Right lobe of liver (tissue), 6 donors: ENCODE data around the gene NLGN4X. TPM values are rescaled to one million over a fixed set of nuclear protein-coding genes. Genes with fewer than 3 reads are reported as not detected.

Experiments used
- ATAC-seq, 4 donors: fragments of 200-7000 bp; cut with Tn5 transposase; one replicate each; pipeline ENCODE4 v1.9.1; 2020; ENCODE audit warnings: mild to moderate bottlenecking in 4 of 4, moderate library complexity in 4 of 4
- DNase-seq, 3 donors: peaks; one replicate each; pipeline ENCODE4 v3.0.0-alpha.2; 2020
- H3K27ac ChIP-seq, 3 donors: fragments of 200-600 bp; one replicate each; pipeline ENCODE4 v1.8.0; 2022
- H3K27me3 ChIP-seq, 2 donors: fragments of 200-600 bp; one replicate each; pipeline ENCODE4 v1.8.0; 2022
- H3K36me3 ChIP-seq, 4 donors: fragments of 200-600 bp; sonication (generic) in 1 of 4; one replicate each; pipeline versions ENCODE4 v1.5.1 to v1.8.0; 2017 to 2022; ENCODE audit warnings: control low read depth in 1 of 4
- H3K4me1 ChIP-seq, 4 donors: fragments of 200-600 bp; sonication (generic) in 1 of 4; one replicate each; pipeline versions ENCODE4 v1.5.1 to v1.8.0; 2017 to 2022; ENCODE audit warnings: control low read depth in 1 of 4
- H3K4me3 ChIP-seq, 3 donors: fragments of 200-600 bp; one replicate each; pipeline ENCODE4 v1.8.0; 2022
- H3K9me3 ChIP-seq, 4 donors: fragments of 200-600 bp; sonication (generic) in 1 of 4; one replicate each; pipeline versions ENCODE4 v1.5.1 to v1.8.0; 2017 to 2022; ENCODE audit warnings: control low read depth in 1 of 4
- POLR2A ChIP-seq: fragments of 450-650 bp; IDR thresholded peaks from one replicate; pipeline ENCODE4 v1.6.1; 2017; ENCODE audit warnings: antibody characterized with exemption, mild to moderate bottlenecking
- WGBS: methylation state at CpG from one replicate; pipeline ENCODE4 v1.1.6; 2018; ENCODE audit warnings: low coverage, low lambda C conversion rate; ENCODE audit not compliant: insufficient coverage; ENCODE audit errors: missing lambda C conversion rate; 5-methylcytosine and 5-hydroxymethylcytosine counted together
- intact Hi-C, 2 donors: fragments of 100-400 bp; cut with DNase I; formaldehyde crosslinking; loops; one replicate each; pipeline versions ENCODE4 v1.11.2 to v1.14.1; 2022
- total RNA-seq, 6 experiments: library from RNA; depleted of rRNA in 2 of 6; stranded (reverse); fragments of >200 nt in 2 of 6; fragmentation: NEBNext Ultra II Directional in 3 of 6; extraction: Animal tissue kit (Norgen Biotek cat#: 25700) in 3 of 6; gene quantifications; one replicate each; pipeline versions ENCODE4 v1.1.0 to v1.2.4, GENCODE V29; 2016 to 2023
- TF ChIP-seq, protein P1 (sequence below), 4 donors: fragments of 200-600 bp in 3 of 4; fragments of 450-650 bp in 1 of 4; IDR thresholded peaks; one replicate each; pipeline versions ENCODE4 v1.5.1 to v1.8.0; 2016 to 2022; ENCODE audit warnings: antibody characterized with exemption in 4 of 4, mild to moderate bottlenecking in 2 of 4
- donor health status: DM: no; HTN: yes; CAD: no.
- donor health status: DM: no; HTN: no; CAD: no.
- donor health status: DM: no; HTN: no; CAD: no.
- donor health status: DM: no; HTN: yes; CAD: no.
- donor health status: DM: no; HTN: yes; CAD: no.

The NLGN4X gene
- total RNA-seq, 6 experiments from 2014 or later = 0.51 to 1.5 (median 1.1) TPM

DNA sequence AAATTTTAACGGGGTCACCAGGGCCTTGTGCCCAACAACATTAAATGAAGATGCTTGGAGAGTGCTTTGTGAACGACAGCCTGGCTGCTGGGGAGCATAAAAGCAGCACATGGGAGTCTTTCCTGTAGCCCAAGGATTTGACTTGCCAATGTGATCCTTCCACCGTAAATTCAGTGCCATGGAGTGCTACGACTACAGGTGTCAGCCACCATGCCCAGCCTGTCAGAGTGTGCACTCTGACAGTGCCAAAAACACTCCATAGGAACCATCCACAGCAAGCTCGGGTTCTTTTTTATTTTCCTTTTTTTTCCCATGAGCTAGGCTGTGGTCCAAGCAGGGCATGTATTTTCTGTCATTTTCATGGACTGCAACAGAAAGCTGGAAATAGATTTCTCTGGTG is 156.9 kb downstream of the NLGN4X start:
- Histone ChIP-seq H3K4me1 (no peaks in the 10 kb centered on the region), H3K4me3 (no peak overlapping the region), H3K27me3 (no peaks in the 10 kb centered on the region), H3K36me3 (no peaks in the 10 kb centered on the region), H3K9me3 (no peaks in the 10 kb centered on the region), H3K27ac (no peak overlapping the region)
- DNase-seq (no peak), ATAC-seq (no peak)
- 42% methylated on average over 5 of the region's 5 CpGs for WGBS
- TF ChIP-seq, protein P1, sequence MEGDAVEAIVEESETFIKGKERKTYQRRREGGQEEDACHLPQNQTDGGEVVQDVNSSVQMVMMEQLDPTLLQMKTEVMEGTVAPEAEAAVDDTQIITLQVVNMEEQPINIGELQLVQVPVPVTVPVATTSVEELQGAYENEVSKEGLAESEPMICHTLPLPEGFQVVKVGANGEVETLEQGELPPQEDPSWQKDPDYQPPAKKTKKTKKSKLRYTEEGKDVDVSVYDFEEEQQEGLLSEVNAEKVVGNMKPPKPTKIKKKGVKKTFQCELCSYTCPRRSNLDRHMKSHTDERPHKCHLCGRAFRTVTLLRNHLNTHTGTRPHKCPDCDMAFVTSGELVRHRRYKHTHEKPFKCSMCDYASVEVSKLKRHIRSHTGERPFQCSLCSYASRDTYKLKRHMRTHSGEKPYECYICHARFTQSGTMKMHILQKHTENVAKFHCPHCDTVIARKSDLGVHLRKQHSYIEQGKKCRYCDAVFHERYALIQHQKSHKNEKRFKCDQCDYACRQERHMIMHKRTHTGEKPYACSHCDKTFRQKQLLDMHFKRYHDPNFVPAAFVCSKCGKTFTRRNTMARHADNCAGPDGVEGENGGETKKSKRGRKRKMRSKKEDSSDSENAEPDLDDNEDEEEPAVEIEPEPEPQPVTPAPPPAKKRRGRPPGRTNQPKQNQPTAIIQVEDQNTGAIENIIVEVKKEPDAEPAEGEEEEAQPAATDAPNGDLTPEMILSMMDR (IDR thresholded peaks at IDR 0.05) = no peak
- no peak for TF ChIP-seq POLR2A
- intact Hi-C loops = no loop called here

DNA sequence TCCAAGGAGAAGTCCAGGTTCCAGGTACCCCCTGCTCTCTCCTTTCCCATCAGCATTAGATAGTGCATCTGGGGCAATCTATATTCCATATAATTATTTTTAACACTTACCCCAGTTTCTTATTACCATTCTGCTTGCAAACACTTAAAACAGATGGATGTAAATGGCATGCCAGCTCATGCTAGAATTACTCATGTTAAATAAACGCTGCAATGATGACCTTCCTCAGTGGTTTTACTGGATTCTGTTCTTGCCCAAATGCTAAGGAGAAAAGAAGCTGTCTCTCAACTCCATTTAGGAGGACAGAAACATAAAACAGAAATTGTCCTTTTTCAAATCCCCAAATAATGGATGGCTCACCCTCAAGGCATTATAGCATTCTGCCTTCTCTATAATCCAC is 161.1 kb downstream of the NLGN4X start:
- Histone ChIP-seq H3K36me3 (no peaks in the 10 kb centered on the region), H3K27me3 (no peaks in the 10 kb centered on the region), H3K4me1 (no peaks in the 10 kb centered on the region), H3K27ac (no peak overlapping the region), H3K4me3 (no peak overlapping the region), H3K9me3 (no peaks in the 10 kb centered on the region)
- TF ChIP-seq, protein P1 (IDR thresholded peaks at IDR 0.05) = no peak
- no peak for TF ChIP-seq POLR2A
- DNase-seq (no peak), ATAC-seq (no peak)
- intact Hi-C loops = no loop called here
- 53% methylated on average over 1 of the region's 1 CpG for WGBS

DNA sequence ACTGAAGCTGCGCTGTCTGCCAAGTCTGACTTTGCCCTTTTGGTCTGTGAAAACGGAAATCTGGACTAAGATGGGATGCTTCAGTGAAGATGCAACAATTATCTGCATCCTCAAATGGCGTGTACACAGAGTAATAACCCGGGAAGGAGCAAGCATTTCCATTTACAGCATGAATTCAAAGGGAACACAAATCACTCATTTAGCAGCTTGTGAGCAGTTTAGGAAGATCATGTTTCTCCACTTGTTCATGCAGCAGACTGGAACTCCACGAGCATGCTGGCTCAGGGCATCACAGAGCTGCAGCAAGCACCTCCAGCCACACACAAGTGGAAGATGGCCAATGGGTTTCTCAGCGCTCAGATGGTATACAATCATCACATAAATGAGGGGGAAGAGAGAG is 175.5 kb downstream of the NLGN4X start:
- no peak for DNase-seq
- ATAC-seq = no peak

DNA sequence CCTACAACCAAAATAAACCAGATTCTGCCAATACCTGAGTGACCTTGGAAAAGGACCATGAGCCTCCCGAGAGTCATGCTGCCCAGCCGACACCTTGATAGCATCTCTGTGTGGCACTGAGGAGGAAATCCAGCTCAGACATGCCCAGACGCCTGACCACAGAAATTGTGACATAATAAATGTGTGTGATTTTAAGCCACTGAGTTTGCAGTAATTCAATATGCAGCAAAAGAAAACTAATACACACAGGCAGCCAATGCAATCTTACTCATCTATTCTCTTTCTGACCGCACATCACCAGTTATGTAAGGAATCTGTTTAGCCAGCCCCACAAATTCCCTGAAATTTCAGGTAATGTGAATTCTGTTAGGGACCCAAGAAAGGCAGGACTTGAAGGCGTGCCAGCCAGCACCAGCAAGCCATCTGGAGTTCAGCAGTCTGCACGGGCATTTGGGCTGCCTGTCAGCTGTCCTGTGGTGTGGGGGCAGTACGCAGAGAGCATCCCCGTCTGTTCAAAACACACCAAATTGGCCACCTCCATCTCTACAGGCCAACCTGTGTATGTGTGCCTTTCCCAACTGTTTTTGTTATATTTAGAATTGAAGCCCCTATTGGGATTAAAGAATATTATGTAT is 176.4 kb downstream of the NLGN4X start:
- Histone ChIP-seq H3K4me1 (no peaks in the 10 kb centered on the region), H3K27ac (no peak overlapping the region), H3K27me3 (no peaks in the 10 kb centered on the region), H3K9me3 (no peaks in the 10 kb centered on the region), H3K36me3 (no peaks in the 10 kb centered on the region), H3K4me3 (no peak overlapping the region)
- WGBS = 29% methylated on average over 7 of the region's 8 CpGs
- TF ChIP-seq, protein P1 (IDR thresholded peaks at IDR 0.05) = no peak
- no peak for TF ChIP-seq POLR2A
- ATAC-seq (no peak), DNase-seq (no peak)
- intact Hi-C loops = no loop called here

More for the DNA sequence above, 175.5 kb downstream of the NLGN4X start:
- H3K4me1 ChIP-seq = no peaks in the 10 kb centered on the region
- H3K4me3 ChIP-seq = no peak overlapping the region
- intact Hi-C loops = no loop called here
- no peaks in the 10 kb centered on the region for H3K27me3 ChIP-seq
- TF ChIP-seq, protein P1 (IDR thresholded peaks at IDR 0.05) = no peak
- no peak for TF ChIP-seq POLR2A
- no peak overlapping the region for H3K27ac ChIP-seq
- WGBS = 23% methylated on average over 4 of the region's 6 CpGs
- no peaks in the 10 kb centered on the region for H3K9me3 ChIP-seq
- H3K36me3 ChIP-seq = no peaks in the 10 kb centered on the region

DNA sequence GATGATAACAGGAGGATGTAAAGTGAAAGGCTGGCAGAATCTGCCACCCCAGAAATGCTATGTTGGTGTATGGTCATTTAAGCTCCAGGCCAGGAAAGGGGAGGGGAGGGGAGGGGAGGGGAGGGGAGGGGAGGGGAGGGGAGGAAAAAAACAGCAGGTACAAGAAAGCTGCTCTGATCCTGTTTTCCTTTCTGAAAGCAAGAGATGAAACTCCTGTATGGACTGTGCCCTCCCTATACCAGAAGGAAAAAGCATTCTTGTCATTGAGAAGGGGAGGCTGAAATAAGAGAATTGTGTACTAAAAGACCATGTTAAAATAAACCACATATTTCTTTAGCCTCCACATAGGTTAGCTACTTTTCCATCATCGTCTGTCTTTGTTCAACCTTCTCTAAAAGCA is 179.5 kb downstream of the NLGN4X start:
- no peak overlapping the region for H3K4me3 ChIP-seq
- H3K4me1 ChIP-seq = no peaks in the 10 kb centered on the region
- no peaks in the 10 kb centered on the region for H3K27me3 ChIP-seq
- intact Hi-C loops = no loop called here
- H3K36me3 ChIP-seq = no peaks in the 10 kb centered on the region
- no peak overlapping the region for H3K27ac ChIP-seq
- no peaks in the 10 kb centered on the region for H3K9me3 ChIP-seq
- WGBS = 45% methylated on average over 1 of the region's 1 CpG
- DNase-seq = no peak
- TF ChIP-seq, protein P1 (IDR thresholded peaks at IDR 0.05) = no peak
- TF ChIP-seq POLR2A = no peak
- no peak for ATAC-seq
